ENCODE data around the gene HIPK1. TPM values are rescaled to one million over a fixed set of nuclear protein-coding genes. Genes with fewer than 3 reads are reported as not detected.

Gene HIPK1
- total and polyA plus RNA-seq, 2 of the 13 experiments (the other 11 are each of a cell fraction or from before 2014, with no cell fraction given), result 20.8 to 33.4 TPM

DNA sequence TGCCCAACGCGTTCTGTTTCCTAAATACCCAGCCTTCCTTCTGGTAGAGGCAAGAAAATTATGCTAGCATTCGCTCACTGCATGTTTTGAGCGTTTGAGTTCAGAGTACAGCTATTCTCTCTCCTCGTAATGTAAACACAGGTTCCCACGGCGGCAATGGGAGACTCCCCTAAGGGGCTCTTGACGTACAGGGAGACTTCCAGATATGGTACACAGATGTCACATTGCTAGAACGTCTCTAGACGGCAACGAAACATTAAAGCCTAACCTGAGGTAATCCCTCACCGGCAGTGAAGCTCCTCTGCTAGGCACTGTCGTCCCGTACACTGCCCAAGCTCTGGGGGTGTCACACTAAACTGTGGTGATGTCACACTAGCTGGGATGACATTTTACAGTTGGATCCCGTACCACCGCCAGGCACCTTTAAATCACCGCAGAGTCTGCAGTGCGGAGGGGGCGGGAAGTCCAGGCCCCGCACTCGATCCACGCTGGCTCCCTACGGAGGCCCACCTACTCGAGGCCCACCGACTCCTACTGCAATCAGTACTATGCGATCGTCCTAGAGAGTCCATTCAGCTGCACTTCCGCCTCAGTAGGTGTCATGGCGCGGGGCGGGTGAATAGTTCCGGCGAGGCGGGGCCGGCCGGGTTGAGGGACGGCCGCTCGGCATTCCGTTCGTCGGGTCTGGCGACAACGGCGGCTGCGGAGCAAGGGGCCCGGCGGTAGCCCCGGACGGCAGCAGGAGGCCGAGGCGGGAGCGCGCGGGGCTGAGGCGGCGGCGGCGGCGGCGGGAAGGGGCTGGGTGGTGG is at the start of gene HIPK1 (continued):
- TF ChIP-seq ZNF574 (CRISPR knock-in tag; IDR thresholded peaks at IDR 0.05), result peak; percentile 99
- TF ChIP-seq SALL1 (CRISPR knock-in tag; IDR thresholded peaks at IDR 0.05), result peak; percentile 89
- peak; percentile 90 for TF ChIP-seq ZNF138 (CRISPR knock-in tag; IDR thresholded peaks at IDR 0.05; ENCODE audit: low read depth)
- peak; percentile 60; the same call in 1 of the 2 replicates for TF ChIP-seq BRF2 (CRISPR knock-in tag; IDR thresholded peaks at IDR 0.05)
- TF ChIP-seq, protein P1, sequence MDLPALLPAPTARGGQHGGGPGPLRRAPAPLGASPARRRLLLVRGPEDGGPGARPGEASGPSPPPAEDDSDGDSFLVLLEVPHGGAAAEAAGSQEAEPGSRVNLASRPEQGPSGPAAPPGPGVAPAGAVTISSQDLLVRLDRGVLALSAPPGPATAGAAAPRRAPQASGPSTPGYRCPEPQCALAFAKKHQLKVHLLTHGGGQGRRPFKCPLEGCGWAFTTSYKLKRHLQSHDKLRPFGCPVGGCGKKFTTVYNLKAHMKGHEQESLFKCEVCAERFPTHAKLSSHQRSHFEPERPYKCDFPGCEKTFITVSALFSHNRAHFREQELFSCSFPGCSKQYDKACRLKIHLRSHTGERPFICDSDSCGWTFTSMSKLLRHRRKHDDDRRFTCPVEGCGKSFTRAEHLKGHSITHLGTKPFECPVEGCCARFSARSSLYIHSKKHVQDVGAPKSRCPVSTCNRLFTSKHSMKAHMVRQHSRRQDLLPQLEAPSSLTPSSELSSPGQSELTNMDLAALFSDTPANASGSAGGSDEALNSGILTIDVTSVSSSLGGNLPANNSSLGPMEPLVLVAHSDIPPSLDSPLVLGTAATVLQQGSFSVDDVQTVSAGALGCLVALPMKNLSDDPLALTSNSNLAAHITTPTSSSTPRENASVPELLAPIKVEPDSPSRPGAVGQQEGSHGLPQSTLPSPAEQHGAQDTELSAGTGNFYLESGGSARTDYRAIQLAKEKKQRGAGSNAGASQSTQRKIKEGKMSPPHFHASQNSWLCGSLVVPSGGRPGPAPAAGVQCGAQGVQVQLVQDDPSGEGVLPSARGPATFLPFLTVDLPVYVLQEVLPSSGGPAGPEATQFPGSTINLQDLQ (CRISPR knock-in tag; IDR thresholded peaks at IDR 0.05), result 0 out of 2 replicates have a peak, but pooled peaks have one; percentile 17
- no peak for TF ChIP-seq HNRNPL (IDR thresholded peaks at IDR 0.05; ENCODE audit: low read depth, low read length)
- TF ChIP-seq, protein P2, sequence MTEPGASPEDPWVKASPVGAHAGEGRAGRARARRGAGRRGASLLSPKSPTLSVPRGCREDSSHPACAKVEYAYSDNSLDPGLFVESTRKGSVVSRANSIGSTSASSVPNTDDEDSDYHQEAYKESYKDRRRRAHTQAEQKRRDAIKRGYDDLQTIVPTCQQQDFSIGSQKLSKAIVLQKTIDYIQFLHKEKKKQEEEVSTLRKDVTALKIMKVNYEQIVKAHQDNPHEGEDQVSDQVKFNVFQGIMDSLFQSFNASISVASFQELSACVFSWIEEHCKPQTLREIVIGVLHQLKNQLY (CRISPR knock-in tag; IDR thresholded peaks at IDR 0.05), result peak; percentile 94
- TF ChIP-seq, protein P3, sequence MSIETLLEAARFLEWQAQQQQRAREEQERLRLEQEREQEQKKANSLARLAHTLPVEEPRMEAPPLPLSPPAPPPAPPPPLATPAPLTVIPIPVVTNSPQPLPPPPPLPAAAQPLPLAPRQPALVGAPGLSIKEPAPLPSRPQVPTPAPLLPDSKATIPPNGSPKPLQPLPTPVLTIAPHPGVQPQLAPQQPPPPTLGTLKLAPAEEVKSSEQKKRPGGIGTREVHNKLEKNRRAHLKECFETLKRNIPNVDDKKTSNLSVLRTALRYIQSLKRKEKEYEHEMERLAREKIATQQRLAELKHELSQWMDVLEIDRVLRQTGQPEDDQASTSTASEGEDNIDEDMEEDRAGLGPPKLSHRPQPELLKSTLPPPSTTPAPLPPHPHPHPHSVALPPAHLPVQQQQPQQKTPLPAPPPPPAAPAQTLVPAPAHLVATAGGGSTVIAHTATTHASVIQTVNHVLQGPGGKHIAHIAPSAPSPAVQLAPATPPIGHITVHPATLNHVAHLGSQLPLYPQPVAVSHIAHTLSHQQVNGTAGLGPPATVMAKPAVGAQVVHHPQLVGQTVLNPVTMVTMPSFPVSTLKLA (IDR thresholded peaks at IDR 0.05), result no peak
- no peak for TF ChIP-seq JUNB (CRISPR knock-in tag; IDR thresholded peaks at IDR 0.05; ENCODE audit: borderline replicate concordance)
- no peak for TF ChIP-seq ZNF432 (CRISPR knock-in tag; IDR thresholded peaks at IDR 0.05; ENCODE audit: borderline replicate concordance)
- peak; percentile 89 for TF ChIP-seq ZHX2 (IDR thresholded peaks at IDR 0.05; ENCODE audit: low read depth)
- no peak; the same call in 1 of the 2 replicates for TF ChIP-seq ZHX2 (CRISPR knock-in tag; IDR thresholded peaks at IDR 0.05; ENCODE audit: borderline replicate concordance)
